ENCODE measurements around the gene ITK. TPM values are rescaled to one million over a fixed set of nuclear protein-coding genes. Genes with fewer than 3 reads are reported as not detected.

Gene ITK
- polyA plus RNA-seq, 1 donor: 0.31 TPM

Other genes starting within 250 kb of the ITK start
- gene TIMD4, start 217.6 kb upstream of the ITK start, polyA plus RNA-seq (ENCODE audit: insufficient read length): 2.0 TPM
- not detected for gene HAVCR1, start 121.7 kb upstream of the ITK start, polyA plus RNA-seq (ENCODE audit: insufficient read length)
- 4.1 TPM for gene HAVCR2, start 71.8 kb upstream of the ITK start, polyA plus RNA-seq (ENCODE audit: insufficient read length)
- 12.1 TPM for gene MED7, start 38.0 kb upstream of the ITK start, polyA plus RNA-seq (ENCODE audit: insufficient read length)
- gene GARIN3, start 14.6 kb upstream of the ITK start, polyA plus RNA-seq (ENCODE audit: insufficient read length): not detected
- gene CYFIP2, start 85.3 kb downstream of the ITK start, polyA plus RNA-seq (ENCODE audit: insufficient read length): 5.7 TPM

Data from hindlimb muscle (tissue), 1 donor.